CD8-positive, alpha-beta memory T cell (primary cell): ENCODE results near the gene C6orf62. TPM values are rescaled to one million over a fixed set of nuclear protein-coding genes. Genes with fewer than 3 reads are reported as not detected.

Experiments
- CTCF ChIA-PET: fragments of 350-600 bp; sonication (Branson Sonifier 250); formaldehyde crosslinking; loops from one replicate; lab custom pipeline; 2021; ENCODE audit warnings: antibody characterized with exemption; lab: Charles Lee
- POLR2A ChIA-PET: fragments of 350-600 bp; sonication (Branson Sonifier 250); formaldehyde crosslinking; loops from one replicate; lab custom pipeline; 2021; ENCODE audit warnings: antibody characterized with exemption; lab: Charles Lee
- DNase-seq, 5 donors: peaks; one replicate each; pipeline versions ENCODE4 v3.0.0 to v3.0.0-alpha.2; 2020 to 2022; ENCODE audit warnings: mixed read lengths in 1 of 5
- H3K27ac ChIP-seq: one replicate; pipeline ENCODE4 v1.7.0; 2013; ENCODE audit warnings: low read depth, mild to moderate bottlenecking, low read length, moderate library complexity
- H3K27me3 ChIP-seq: 2 replicates; pipeline ENCODE4 v1.7.0; 2013; ENCODE audit warnings: low read length, mild to moderate bottlenecking; ENCODE audit not compliant: insufficient read depth, poor library complexity, severe bottlenecking
- H3K36me3 ChIP-seq: 2 replicates; pipeline ENCODE4 v1.7.0; 2013; ENCODE audit warnings: mild to moderate bottlenecking, low read length, moderate library complexity; ENCODE audit not compliant: insufficient read depth
- H3K4me1 ChIP-seq: 2 replicates; pipeline ENCODE4 v1.7.0; 2013; ENCODE audit warnings: mild to moderate bottlenecking, low read length, moderate library complexity; ENCODE audit not compliant: insufficient read depth
- H3K4me3 ChIP-seq: 2 replicates; pipeline ENCODE4 v1.7.0; 2013; ENCODE audit warnings: mild to moderate bottlenecking, low read length
- H3K9me3 ChIP-seq: 2 replicates; pipeline ENCODE4 v1.7.0; 2013; ENCODE audit warnings: mild to moderate bottlenecking, low read length
- H3K27ac Mint-ChIP-seq, 8 donors: one replicate each; pipeline ENCODE4 v1.8.0; 2020 to 2021; ENCODE audit warnings: mixed read lengths in 8 of 8, mild to moderate bottlenecking in 6 of 8, inconsistent platforms in 3 of 8, moderate library complexity in 3 of 8
- H3K27me3 Mint-ChIP-seq, 2 donors: one replicate each; pipeline ENCODE4 v1.8.0; 2020 to 2021; ENCODE audit warnings: mixed read lengths in 2 of 2, mild to moderate bottlenecking in 1 of 2, moderate library complexity in 1 of 2
- H3K36me3 Mint-ChIP-seq, 3 donors: one replicate each; pipeline ENCODE4 v1.8.0; 2020 to 2021; ENCODE audit warnings: mixed read lengths in 3 of 3, inconsistent platforms in 1 of 3, mild to moderate bottlenecking in 1 of 3
- H3K4me1 Mint-ChIP-seq, 3 donors: one replicate each; pipeline ENCODE4 v1.8.0; 2020 to 2021; ENCODE audit warnings: mixed read lengths in 3 of 3, inconsistent platforms in 1 of 3, mild to moderate bottlenecking in 1 of 3
- H3K4me3 Mint-ChIP-seq, 7 donors: one replicate each; pipeline ENCODE4 v1.8.0; 2020 to 2021; ENCODE audit warnings: mixed read lengths in 7 of 7, mild to moderate bottlenecking in 6 of 7, moderate library complexity in 4 of 7, inconsistent platforms in 2 of 7
- H3K9me3 Mint-ChIP-seq, 5 donors: one replicate each; pipeline ENCODE4 v1.8.0; 2020 to 2022; ENCODE audit warnings: mixed read lengths in 5 of 5, mild to moderate bottlenecking in 3 of 5, moderate library complexity in 2 of 5, inconsistent platforms in 1 of 5
- polyA plus RNA-seq: library from polyadenylated mRNA; unstranded; fragments of 300-500 nt; fragmentation: Illumina TruSeq; gene quantifications from one replicate; pipeline ENCODE4 v1.2.3, GENCODE V29; 2021
- total RNA-seq, 2 experiments: library from RNA; stranded (reverse); gene quantifications; one replicate each; pipeline ENCODE4 v1.2.3, GENCODE V29; 2021

Gene C6orf62
- total and polyA plus RNA-seq, 3 experiments from 2014 or later = 95.1 to 120 (median 95.6) TPM

GRCh38 chr6:24692848-24693592 lies 25.9 kb downstream of the C6orf62 start:
- Histone ChIP-seq H3K9me3 (no peaks in the 10 kb centered on the region), H3K4me3 (no peak overlapping the region), H3K4me1 (no peaks in the 10 kb centered on the region), H3K36me3 (peaks cover 4% of the 10 kb centered on the region), H3K27ac (no peak overlapping the region), H3K27me3 (no peaks in the 10 kb centered on the region)
- CTCF ChIA-PET = interaction anchor here (2.9 kb wide), 1 partner anchor 112 kb away, joined by 14 read pairs; no protein-coding TSS in a partner anchor
- Mint-ChIP-seq H3K4me3 (no peak overlapping the region), H3K36me3 (no peaks in the 10 kb centered on the region), H3K27me3 (no peaks in the 10 kb centered on the region), H3K4me1 (peaks cover 4 to 14% (median 13%) of the 10 kb centered on the region in 3 donors), H3K27ac (peak overlapping the region in 2 of 8 donors; percentile 5 to 56), H3K9me3 (no peaks in the 10 kb centered on the region)
- DNase-seq = no peak
- POLR2A ChIA-PET = no interaction called here

GRCh38 chr6:24692415-24692814 lies 26.5 kb downstream of the C6orf62 start:
- CTCF ChIA-PET = interaction anchor here (1.6 to 2.9 kb wide), 2 partner anchors 111 to 112 kb away, joined by 7 to 14 read pairs; no protein-coding TSS in a partner anchor
- Mint-ChIP-seq H3K4me1 (peaks cover 4 to 14% (median 13%) of the 10 kb centered on the region in 3 donors), H3K9me3 (no peaks in the 10 kb centered on the region), H3K36me3 (peaks cover 0 to under 1% (median under 1%) of the 10 kb centered on the region in 3 donors), H3K27me3 (no peaks in the 10 kb centered on the region), H3K27ac (no peak overlapping the region), H3K4me3 (no peak overlapping the region)
- no peaks in the 10 kb centered on the region for H3K9me3 ChIP-seq
- peaks cover 4% of the 10 kb centered on the region for H3K36me3 ChIP-seq
- POLR2A ChIA-PET = no interaction called here
- no peaks in the 10 kb centered on the region for H3K27me3 ChIP-seq
- no peak overlapping the region for H3K4me3 ChIP-seq
- H3K27ac ChIP-seq = no peak overlapping the region
- H3K4me1 ChIP-seq = no peaks in the 10 kb centered on the region
- no peak for DNase-seq

GRCh38 chr6:24692003-24692402 lies 27.0 kb downstream of the C6orf62 start:
- H3K4me1 Mint-ChIP-seq = peaks cover 4 to 14% (median 13%) of the 10 kb centered on the region in 3 donors

GRCh38 chr6:24691550-24691949 lies 27.4 kb downstream of the C6orf62 start:
- no peaks in the 10 kb centered on the region for H3K4me1 ChIP-seq
- CTCF ChIA-PET = interaction anchor here (1.6 kb wide), 1 partner anchor 111 kb away, joined by 7 read pairs; no protein-coding TSS in a partner anchor
- Mint-ChIP-seq H3K9me3 (no peaks in the 10 kb centered on the region), H3K27ac (peak overlapping the region in 2 of 8 donors; percentile 7 to 24), H3K27me3 (no peaks in the 10 kb centered on the region), H3K4me1 (peaks cover 4 to 14% (median 13%) of the 10 kb centered on the region in 3 donors), H3K4me3 (no peak overlapping the region), H3K36me3 (peaks cover 0 to 7% (median 3%) of the 10 kb centered on the region in 3 donors)
- DNase-seq = no peak
- no peaks in the 10 kb centered on the region for H3K27me3 ChIP-seq
- H3K9me3 ChIP-seq = no peaks in the 10 kb centered on the region
- peaks cover 4% of the 10 kb centered on the region for H3K36me3 ChIP-seq
- no peak overlapping the region for H3K27ac ChIP-seq
- H3K4me3 ChIP-seq = no peak overlapping the region
- POLR2A ChIA-PET = no interaction called here

More at GRCh38 chr6:24692003-24692402, 27.0 kb downstream of the C6orf62 start:
- no peak for DNase-seq
- H3K36me3 ChIP-seq = peaks cover 4% of the 10 kb centered on the region
- ChIA-PET POLR2A (no interaction called here), CTCF (interaction anchor here (1.6 kb wide), 1 partner anchor 111 kb away, joined by 7 read pairs; no protein-coding TSS in a partner anchor)
- Mint-ChIP-seq H3K27ac (peak overlapping the region in 1 of 8 donors; percentile 24), H3K9me3 (no peaks in the 10 kb centered on the region), H3K27me3 (no peaks in the 10 kb centered on the region), H3K4me3 (no peak overlapping the region), H3K36me3 (peaks cover 0 to 4% (median 3%) of the 10 kb centered on the region in 3 donors)
- no peaks in the 10 kb centered on the region for H3K27me3 ChIP-seq
- H3K4me3 ChIP-seq = no peak overlapping the region
- no peaks in the 10 kb centered on the region for H3K9me3 ChIP-seq
- no peak overlapping the region for H3K27ac ChIP-seq
- H3K4me1 ChIP-seq = no peaks in the 10 kb centered on the region

- no peak for DNase-seq
- Mint-ChIP-seq H3K4me3 (no peak overlapping the region), H3K9me3 (no peaks in the 10 kb centered on the region), H3K27ac (peak overlapping the region in 1 of 8 donors; percentile 19), H3K27me3 (no peaks in the 10 kb centered on the region), H3K36me3 (peaks cover 0 to 7% (median 5%) of the 10 kb centered on the region in 3 donors), H3K4me1 (peaks cover 4 to 13% (median 12%) of the 10 kb centered on the region in 3 donors)
- H3K27ac ChIP-seq = no peak overlapping the region
- H3K4me1 ChIP-seq = no peaks in the 10 kb centered on the region
- POLR2A ChIA-PET = no interaction called here
- peaks cover 4% of the 10 kb centered on the region for H3K36me3 ChIP-seq
- no peaks in the 10 kb centered on the region for H3K9me3 ChIP-seq
- CTCF ChIA-PET = no interaction called here
- no peaks in the 10 kb centered on the region for H3K27me3 ChIP-seq
- no peak overlapping the region for H3K4me3 ChIP-seq
Measured at GRCh38 chr6:24690593-24690992, 28.4 kb downstream of the C6orf62 start.

GRCh38 chr6:24689964-24690363 lies 29.0 kb downstream of the C6orf62 start:
- Mint-ChIP-seq H3K27ac (no peak overlapping the region), H3K36me3 (peaks cover 0 to 7% (median 6%) of the 10 kb centered on the region in 3 donors), H3K4me1 (peaks cover 2 to 10% (median 9%) of the 10 kb centered on the region in 3 donors), H3K9me3 (no peaks in the 10 kb centered on the region), H3K27me3 (no peaks in the 10 kb centered on the region), H3K4me3 (no peak overlapping the region)
- no peak overlapping the region for H3K27ac ChIP-seq
- DNase-seq = no peak
- no peaks in the 10 kb centered on the region for H3K4me1 ChIP-seq
- H3K36me3 ChIP-seq = peaks cover 4% of the 10 kb centered on the region
- no peaks in the 10 kb centered on the region for H3K27me3 ChIP-seq
- POLR2A ChIA-PET = no interaction called here
- CTCF ChIA-PET = interaction anchor here (2.4 kb wide), 1 partner anchor 108 kb away, joined by 13 read pairs; no protein-coding TSS in a partner anchor
- H3K9me3 ChIP-seq = no peaks in the 10 kb centered on the region
- H3K4me3 ChIP-seq = no peak overlapping the region

GRCh38 chr6:24686946-24687345 lies 32.0 kb downstream of the C6orf62 start:
- no peak overlapping the region for H3K27ac ChIP-seq
- ChIA-PET POLR2A (no interaction called here), CTCF (no interaction called here)
- Mint-ChIP-seq H3K27me3 (no peaks in the 10 kb centered on the region), H3K4me1 (peaks cover 0 to 2% (median 2%) of the 10 kb centered on the region in 3 donors), H3K27ac (peak overlapping the region in 1 of 8 donors; percentile 62), H3K9me3 (no peaks in the 10 kb centered on the region), H3K36me3 (peaks cover 0 to 10% (median 7%) of the 10 kb centered on the region in 3 donors), H3K4me3 (no peak overlapping the region)
- no peaks in the 10 kb centered on the region for H3K4me1 ChIP-seq
- H3K27me3 ChIP-seq = no peaks in the 10 kb centered on the region
- no peak overlapping the region for H3K4me3 ChIP-seq
- no peaks in the 10 kb centered on the region for H3K9me3 ChIP-seq
- no peak for DNase-seq
- no peaks in the 10 kb centered on the region for H3K36me3 ChIP-seq

GRCh38 chr6:24686408-24686807 lies 32.5 kb downstream of the C6orf62 start:
- DNase-seq = no peak
- Histone ChIP-seq H3K9me3 (no peaks in the 10 kb centered on the region), H3K4me3 (no peak overlapping the region), H3K27me3 (no peaks in the 10 kb centered on the region), H3K27ac (no peak overlapping the region), H3K4me1 (no peaks in the 10 kb centered on the region), H3K36me3 (no peaks in the 10 kb centered on the region)
- POLR2A ChIA-PET = no interaction called here
- Mint-ChIP-seq H3K27me3 (no peaks in the 10 kb centered on the region), H3K4me3 (no peak overlapping the region), H3K36me3 (peaks cover 0 to 12% (median 7%) of the 10 kb centered on the region in 3 donors), H3K4me1 (no peaks in the 10 kb centered on the region), H3K9me3 (no peaks in the 10 kb centered on the region), H3K27ac (peak overlapping the region in 1 of 8 donors; percentile 69)
- CTCF ChIA-PET = no interaction called here
